ENCODE data around the gene CPXM2. TPM values are rescaled to one million over a fixed set of nuclear protein-coding genes. Genes with fewer than 3 reads are reported as not detected.

Gene CPXM2
- total RNA-seq, 1 donor from 2014 or later: not detected

DNA sequence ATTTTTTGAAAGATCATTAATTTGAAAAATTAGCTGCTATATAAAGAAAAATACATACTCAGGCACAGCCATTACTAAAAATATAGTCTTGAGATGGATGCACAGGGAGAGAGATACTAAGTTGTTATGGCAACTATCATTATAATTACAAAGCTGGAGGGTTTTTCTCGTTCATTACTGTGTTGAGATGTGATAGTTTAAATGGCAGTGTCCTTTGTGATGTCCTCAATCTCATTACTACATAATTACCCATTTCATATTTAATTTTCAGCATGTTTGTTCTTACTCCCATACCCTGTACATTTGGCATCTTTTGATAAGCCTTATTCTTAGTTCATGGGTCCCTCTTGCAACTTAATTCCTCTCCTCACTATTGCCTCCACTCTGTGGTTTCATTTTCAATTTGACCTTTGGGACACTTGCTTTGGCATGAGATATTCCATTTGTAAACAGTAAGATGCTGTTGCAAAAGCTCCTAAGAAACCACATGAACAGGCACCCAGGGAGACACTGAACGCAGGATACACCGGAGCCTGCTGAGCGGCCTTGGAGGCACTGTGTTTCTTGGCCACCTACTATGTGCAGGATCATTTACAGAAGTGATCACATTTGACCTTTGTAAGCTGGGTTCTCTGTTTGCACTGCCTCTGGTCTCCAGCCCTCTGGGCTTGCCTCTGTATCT, 4.8 kb upstream of the CPXM2 start:
- H3K27ac Mint-ChIP-seq: no peak overlapping the region
- intact Hi-C loops (cut with micrococcal nuclease): no loop called here
- H3K4me1 Mint-ChIP-seq (ENCODE audit: low read depth): no peaks in the 10 kb centered on the region
- no peaks in the 10 kb centered on the region for H3K9me3 Mint-ChIP-seq
- no peaks in the 10 kb centered on the region for H3K36me3 Mint-ChIP-seq (ENCODE audit: low read depth)
- no peak overlapping the region for H3K4me3 Mint-ChIP-seq
- DNase-seq (ENCODE audit: low spot score): no peak
- peaks cover 4% of the 10 kb centered on the region for H3K27me3 Mint-ChIP-seq (ENCODE audit: insufficient read depth)

DNA sequence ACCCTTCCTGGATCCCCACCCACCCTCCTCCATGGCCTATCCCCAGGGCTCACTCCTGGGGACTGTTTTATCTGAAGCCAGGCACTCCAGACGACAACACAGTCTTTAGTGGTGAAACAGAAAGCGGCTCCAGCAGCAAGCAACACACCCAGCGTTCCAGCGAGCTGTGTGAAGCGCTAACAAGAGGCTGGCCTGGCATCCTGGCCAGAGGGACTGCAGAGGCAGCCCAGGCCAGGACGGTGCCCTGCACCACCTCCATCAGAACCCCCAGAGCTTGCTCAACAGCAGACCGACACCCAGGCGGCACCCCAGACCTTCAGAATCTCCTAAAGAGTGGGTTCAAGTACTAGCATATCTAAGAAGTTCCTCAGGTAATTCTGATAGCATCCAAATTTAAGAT, 2.0 kb upstream of the CPXM2 start:
- intact Hi-C loops (cut with micrococcal nuclease): no loop called here
- H3K27me3 Mint-ChIP-seq (ENCODE audit: insufficient read depth): peaks cover 20% of the 10 kb centered on the region
- no peaks in the 10 kb centered on the region for H3K9me3 Mint-ChIP-seq
- H3K4me1 Mint-ChIP-seq (ENCODE audit: low read depth): no peaks in the 10 kb centered on the region
- no peaks in the 10 kb centered on the region for H3K36me3 Mint-ChIP-seq (ENCODE audit: low read depth)
- no peak for DNase-seq (ENCODE audit: low spot score)
- H3K4me3 Mint-ChIP-seq: no peak overlapping the region
- no peak overlapping the region for H3K27ac Mint-ChIP-seq

DNA sequence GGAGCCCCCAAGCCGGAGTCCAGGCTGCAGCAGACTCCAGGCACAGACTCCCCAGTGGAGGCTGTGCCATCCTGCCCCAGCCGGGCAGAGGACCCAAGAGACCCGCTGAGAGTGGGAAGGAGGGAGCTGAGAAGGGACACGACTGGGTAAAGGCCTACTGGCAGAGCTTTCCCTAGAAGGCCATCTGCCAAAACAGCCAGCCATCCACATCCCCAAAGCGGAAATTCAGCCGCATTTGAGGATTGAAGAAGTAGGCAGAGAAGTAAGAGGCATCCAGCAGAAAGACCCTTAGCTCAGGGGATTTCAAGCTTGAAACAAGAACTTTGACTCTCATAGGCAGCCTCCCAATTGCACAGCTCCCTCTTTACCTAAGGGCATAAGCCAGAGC, 857 bp downstream of the CPXM2 start:
- no peaks in the 10 kb centered on the region for H3K9me3 Mint-ChIP-seq
- H3K27me3 Mint-ChIP-seq (ENCODE audit: insufficient read depth): peaks cover 20% of the 10 kb centered on the region
- H3K27ac Mint-ChIP-seq: no peak overlapping the region
- H3K4me1 Mint-ChIP-seq (ENCODE audit: low read depth): no peaks in the 10 kb centered on the region
- H3K36me3 Mint-ChIP-seq (ENCODE audit: low read depth): no peaks in the 10 kb centered on the region
- no peak for DNase-seq (ENCODE audit: low spot score)
- intact Hi-C loops (cut with micrococcal nuclease): no loop called here
- H3K4me3 Mint-ChIP-seq: no peak overlapping the region

DNA sequence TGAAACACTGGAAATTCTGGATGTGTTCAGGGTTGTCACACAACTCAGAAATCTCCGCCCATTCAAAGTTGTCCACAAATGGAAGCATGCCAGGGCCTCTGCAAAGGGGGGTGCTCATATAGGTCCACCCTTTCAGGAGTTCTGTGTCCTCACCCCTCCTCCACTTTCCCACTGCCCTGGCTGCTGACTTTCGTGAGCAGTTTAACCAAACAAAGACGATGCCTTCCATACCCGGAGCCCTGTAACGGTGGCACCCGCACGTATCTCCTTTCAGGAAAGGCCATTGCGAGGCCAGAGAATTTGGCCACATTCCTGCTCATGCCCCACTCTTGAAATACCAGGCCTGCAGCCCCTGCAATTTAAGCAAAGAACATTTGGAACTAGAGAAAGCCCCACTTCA, 1.4 kb downstream of the CPXM2 start:
- no peaks in the 10 kb centered on the region for H3K9me3 Mint-ChIP-seq
- intact Hi-C loops (cut with micrococcal nuclease): no loop called here
- H3K36me3 Mint-ChIP-seq (ENCODE audit: low read depth): no peaks in the 10 kb centered on the region
- H3K4me1 Mint-ChIP-seq (ENCODE audit: low read depth): no peaks in the 10 kb centered on the region
- H3K4me3 Mint-ChIP-seq: no peak overlapping the region
- DNase-seq (ENCODE audit: low spot score): no peak
- H3K27ac Mint-ChIP-seq: no peak overlapping the region
- peaks cover 20% of the 10 kb centered on the region for H3K27me3 Mint-ChIP-seq (ENCODE audit: insufficient read depth)

DNA sequence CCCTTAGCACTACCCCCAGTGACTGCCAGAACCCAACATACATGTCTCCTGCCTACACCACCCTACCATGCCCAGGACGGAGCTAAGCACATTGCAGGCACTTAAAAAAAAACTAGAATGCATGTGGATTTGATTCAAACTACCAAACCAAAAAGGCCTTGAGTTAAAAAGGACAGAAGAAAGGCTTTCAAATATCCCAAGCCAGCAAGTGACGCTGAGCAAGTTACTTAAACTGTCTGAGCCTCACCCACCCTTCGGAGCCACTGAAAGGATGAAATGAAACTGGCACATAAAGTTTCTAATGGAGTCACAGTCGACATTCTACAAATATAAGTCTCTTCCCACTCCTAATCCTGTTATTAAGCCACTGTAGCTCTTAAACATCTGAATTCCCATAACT, 1.8 kb downstream of the CPXM2 start:
- Mint-ChIP-seq H3K27ac (no peak overlapping the region), H3K36me3 (ENCODE audit: low read depth) (no peaks in the 10 kb centered on the region), H3K27me3 (ENCODE audit: insufficient read depth) (peaks cover 20% of the 10 kb centered on the region), H3K4me1 (ENCODE audit: low read depth) (no peaks in the 10 kb centered on the region), H3K4me3 (no peak overlapping the region), H3K9me3 (no peaks in the 10 kb centered on the region)
- no peak for DNase-seq (ENCODE audit: low spot score)
- intact Hi-C loops (cut with micrococcal nuclease): no loop called here

DNA sequence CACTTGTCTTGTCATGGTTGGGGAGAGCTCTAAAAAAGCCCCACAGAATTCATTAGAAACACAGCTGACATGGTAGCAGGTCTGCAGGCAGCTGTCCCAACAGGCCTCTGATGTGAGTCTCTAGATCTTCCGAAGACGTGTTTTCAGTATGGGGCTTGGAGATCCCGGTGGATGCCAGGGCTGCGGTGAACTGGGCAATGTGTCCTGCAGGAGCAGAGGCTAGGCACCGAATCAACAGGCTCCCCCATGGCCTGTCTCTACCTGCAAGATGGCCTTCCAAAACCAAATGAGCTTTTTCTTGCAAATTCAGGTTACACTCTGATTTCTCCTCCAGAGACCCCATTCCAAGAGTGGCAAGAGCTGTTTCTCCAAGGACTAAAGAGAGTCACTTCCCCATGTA, 2.9 kb downstream of the CPXM2 start:
- H3K36me3 Mint-ChIP-seq (ENCODE audit: low read depth): no peaks in the 10 kb centered on the region
- H3K4me3 Mint-ChIP-seq: no peak overlapping the region
- DNase-seq (ENCODE audit: low spot score): no peak
- intact Hi-C loops (cut with micrococcal nuclease): no loop called here
- H3K9me3 Mint-ChIP-seq: no peaks in the 10 kb centered on the region
- H3K27ac Mint-ChIP-seq: no peak overlapping the region
- H3K27me3 Mint-ChIP-seq (ENCODE audit: insufficient read depth): peaks cover 20% of the 10 kb centered on the region
- H3K4me1 Mint-ChIP-seq (ENCODE audit: low read depth): no peaks in the 10 kb centered on the region

DNA sequence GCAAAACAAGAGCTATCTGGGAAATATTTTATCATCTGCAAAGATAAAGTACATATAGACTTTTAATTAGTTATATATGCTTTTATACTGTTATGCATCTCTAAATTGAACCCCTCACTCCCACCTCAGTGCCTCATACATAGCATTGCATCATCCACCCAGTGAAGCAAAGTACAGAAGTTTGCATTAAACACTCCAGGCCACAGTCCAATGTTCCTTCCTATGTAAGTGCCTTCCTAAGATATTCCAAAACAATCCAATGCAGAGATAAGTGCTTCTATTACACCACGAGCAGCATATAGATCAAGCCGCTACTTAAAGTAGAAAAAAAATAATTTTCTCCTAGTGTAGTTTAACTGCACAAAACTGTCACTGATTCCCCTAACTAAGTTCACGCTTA, 3.4 kb downstream of the CPXM2 start:
- intact Hi-C loops (cut with micrococcal nuclease): no loop called here
- DNase-seq (ENCODE audit: low spot score): no peak
- H3K4me1 Mint-ChIP-seq (ENCODE audit: low read depth): no peaks in the 10 kb centered on the region
- H3K9me3 Mint-ChIP-seq: no peaks in the 10 kb centered on the region
- no peak overlapping the region for H3K4me3 Mint-ChIP-seq
- no peak overlapping the region for H3K27ac Mint-ChIP-seq
- H3K27me3 Mint-ChIP-seq (ENCODE audit: insufficient read depth): peaks cover 20% of the 10 kb centered on the region
- H3K36me3 Mint-ChIP-seq (ENCODE audit: low read depth): no peaks in the 10 kb centered on the region

DNA sequence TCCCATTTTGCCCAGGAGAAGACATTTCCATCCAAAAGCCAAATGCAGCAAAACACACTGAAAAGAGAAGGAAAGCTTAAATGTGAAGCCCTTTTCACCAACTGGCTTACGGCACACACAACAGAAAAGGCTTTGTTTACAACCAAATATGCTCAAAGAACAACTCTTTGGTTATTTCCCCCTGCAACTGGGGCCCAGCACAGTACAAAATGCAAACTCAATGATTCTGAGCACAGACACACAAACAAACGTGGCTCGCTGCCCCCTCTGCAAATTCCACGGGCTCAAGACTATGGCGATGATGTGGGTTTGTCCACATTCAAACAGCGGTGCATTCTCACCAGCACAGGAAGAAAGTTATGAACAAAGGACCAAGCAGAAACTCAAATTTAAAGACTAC, 5.3 kb downstream of the CPXM2 start:
- H3K4me3 Mint-ChIP-seq: no peak overlapping the region
- DNase-seq (ENCODE audit: low spot score): no peak
- intact Hi-C loops (cut with micrococcal nuclease): no loop called here
- H3K27me3 Mint-ChIP-seq (ENCODE audit: insufficient read depth): peaks cover 16% of the 10 kb centered on the region
- H3K4me1 Mint-ChIP-seq (ENCODE audit: low read depth): no peaks in the 10 kb centered on the region
- H3K36me3 Mint-ChIP-seq (ENCODE audit: low read depth): no peaks in the 10 kb centered on the region
- no peak overlapping the region for H3K27ac Mint-ChIP-seq
- no peaks in the 10 kb centered on the region for H3K9me3 Mint-ChIP-seq

DNA sequence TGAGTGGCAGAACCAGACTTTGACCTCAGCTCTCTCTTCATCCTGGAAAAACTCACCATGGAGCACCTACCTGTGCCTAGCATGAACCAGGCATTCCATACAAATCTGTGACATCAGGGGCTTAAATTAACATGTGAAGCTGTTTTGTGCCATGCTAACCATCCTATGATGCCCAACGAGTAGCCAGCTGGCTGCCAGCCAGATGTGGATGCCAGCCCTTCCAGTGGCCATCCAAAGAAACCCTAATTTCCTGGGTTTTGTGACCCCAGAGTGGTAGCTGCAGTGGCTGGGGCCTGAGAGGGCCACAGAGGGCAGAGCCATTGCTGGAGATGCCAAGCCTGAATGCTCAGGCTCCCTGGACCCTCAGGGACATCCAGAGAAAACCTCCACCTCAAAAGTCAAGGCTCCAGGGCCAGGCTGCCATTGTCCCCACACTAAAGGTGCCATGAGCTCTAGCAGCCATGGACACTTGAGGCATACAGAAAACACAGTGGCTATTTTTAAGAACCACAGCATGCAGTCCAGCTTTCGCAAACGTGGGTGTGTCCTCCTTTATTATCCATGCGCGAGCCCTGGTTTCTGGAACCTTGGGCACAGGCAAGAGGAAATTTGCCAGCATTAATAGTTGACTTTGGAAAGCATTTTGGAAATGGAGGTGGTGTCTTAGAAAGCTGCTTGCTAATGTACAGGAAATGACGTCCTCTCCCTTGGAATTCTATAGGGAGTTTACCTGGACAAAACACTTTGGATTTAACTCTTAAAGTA, 6.0 kb downstream of the CPXM2 start:
- no peak overlapping the region for H3K27ac Mint-ChIP-seq
- peaks cover 11% of the 10 kb centered on the region for H3K27me3 Mint-ChIP-seq (ENCODE audit: insufficient read depth)
- intact Hi-C loops (cut with micrococcal nuclease): no loop called here
- no peak for DNase-seq (ENCODE audit: low spot score)
- H3K4me3 Mint-ChIP-seq: no peak overlapping the region
- H3K9me3 Mint-ChIP-seq: no peaks in the 10 kb centered on the region
- no peaks in the 10 kb centered on the region for H3K36me3 Mint-ChIP-seq (ENCODE audit: low read depth)
- no peaks in the 10 kb centered on the region for H3K4me1 Mint-ChIP-seq (ENCODE audit: low read depth)

DNA sequence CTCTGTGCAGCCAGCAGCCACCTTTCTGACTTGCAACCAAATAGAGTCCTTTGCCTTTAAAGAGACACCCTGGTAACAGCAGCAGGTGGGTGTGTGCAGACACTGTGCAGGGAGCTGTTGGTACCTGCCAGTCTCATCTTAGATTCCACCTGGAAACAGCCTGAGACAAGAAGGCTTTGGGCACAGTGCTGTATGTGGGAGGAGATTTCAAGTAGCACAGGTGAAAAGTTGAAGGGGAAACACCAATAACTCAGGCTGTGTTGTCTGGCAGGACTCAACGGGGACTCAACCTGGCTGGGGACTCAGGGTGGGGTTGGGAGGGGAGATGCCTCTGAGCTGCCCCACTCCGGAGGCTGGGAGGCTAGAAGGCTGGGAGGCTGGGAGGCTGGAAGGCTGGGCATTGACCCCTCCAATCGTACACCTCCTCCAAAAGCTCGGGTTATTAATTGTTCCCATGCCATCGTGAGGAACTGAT, 6.7 kb downstream of the CPXM2 start:
- DNase-seq (ENCODE audit: low spot score): no peak
- H3K9me3 Mint-ChIP-seq: no peaks in the 10 kb centered on the region
- intact Hi-C loops (cut with micrococcal nuclease): no loop called here

DNA sequence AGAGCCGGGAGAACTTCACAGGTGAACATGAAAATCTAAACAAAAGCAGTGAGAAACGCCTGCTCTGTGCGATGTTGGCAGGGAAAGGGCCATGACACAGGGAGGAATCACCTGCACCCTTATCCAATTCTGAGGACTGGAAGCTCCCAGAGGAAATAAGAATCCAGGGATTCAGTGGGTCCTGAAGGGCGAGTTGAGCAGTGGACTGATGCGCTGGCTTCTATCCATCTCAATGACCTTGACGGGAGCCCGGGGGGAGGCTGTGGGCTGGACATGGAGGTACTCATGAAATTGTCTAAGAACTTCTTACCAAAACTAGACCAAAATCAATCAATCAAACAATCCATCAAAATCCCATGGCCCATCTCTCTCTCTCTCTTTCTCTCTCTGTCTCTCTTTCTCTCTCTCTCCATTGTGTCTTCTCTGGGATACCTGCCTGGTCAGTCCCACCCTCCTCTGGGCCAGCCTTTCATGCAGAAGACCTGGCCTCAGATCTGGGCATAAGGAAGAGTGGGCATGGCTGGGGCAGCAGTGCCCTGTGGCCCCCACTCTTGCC, 7.2 kb downstream of the CPXM2 start:
- no peaks in the 10 kb centered on the region for H3K27me3 Mint-ChIP-seq (ENCODE audit: insufficient read depth)
- no peaks in the 10 kb centered on the region for H3K36me3 Mint-ChIP-seq (ENCODE audit: low read depth)
- DNase-seq (ENCODE audit: low spot score): no peak
- no peaks in the 10 kb centered on the region for H3K9me3 Mint-ChIP-seq
- H3K4me1 Mint-ChIP-seq (ENCODE audit: low read depth): no peaks in the 10 kb centered on the region
- no peak overlapping the region for H3K4me3 Mint-ChIP-seq
- H3K27ac Mint-ChIP-seq: no peak overlapping the region
- intact Hi-C loops (cut with micrococcal nuclease): no loop called here

More for the DNA sequence above, 6.7 kb downstream of the CPXM2 start:
- peaks cover 4% of the 10 kb centered on the region for H3K27me3 Mint-ChIP-seq (ENCODE audit: insufficient read depth)
- H3K36me3 Mint-ChIP-seq (ENCODE audit: low read depth): no peaks in the 10 kb centered on the region
- no peaks in the 10 kb centered on the region for H3K4me1 Mint-ChIP-seq (ENCODE audit: low read depth)
- H3K4me3 Mint-ChIP-seq: no peak overlapping the region
- no peak overlapping the region for H3K27ac Mint-ChIP-seq

DNA sequence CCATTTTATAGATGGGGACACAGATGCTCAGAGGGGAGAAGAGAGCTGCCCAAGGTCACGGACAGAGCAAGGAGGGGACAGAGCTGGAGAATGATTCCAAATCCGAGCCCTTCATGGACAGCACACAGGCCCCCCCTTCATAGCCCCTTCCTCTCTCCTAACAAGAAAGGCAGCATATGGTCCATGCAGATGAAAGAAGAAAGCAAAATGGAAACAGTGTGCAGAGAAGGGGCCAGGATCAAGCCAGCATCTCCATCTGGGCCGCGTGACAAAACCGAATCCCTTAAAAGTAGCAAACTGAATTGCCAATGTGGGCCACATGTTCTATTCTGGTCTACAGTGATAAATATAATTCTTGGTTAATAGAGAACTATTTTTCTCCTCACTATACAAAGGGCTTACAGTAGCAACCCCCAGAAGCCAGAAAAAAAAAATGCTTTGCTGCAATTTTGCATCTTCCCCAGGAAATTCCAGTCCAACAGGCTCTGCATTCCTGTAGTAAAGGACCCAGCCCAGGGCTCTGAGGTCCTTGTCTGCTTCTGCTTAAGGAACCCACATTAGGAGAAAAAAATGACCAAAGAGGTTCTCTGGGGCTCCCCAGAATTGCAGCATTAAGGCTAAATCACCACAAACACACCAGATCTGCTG, 7.8 kb downstream of the CPXM2 start:
- no peak overlapping the region for H3K27ac Mint-ChIP-seq
- no peak for DNase-seq (ENCODE audit: low spot score)
- no peaks in the 10 kb centered on the region for H3K9me3 Mint-ChIP-seq
- H3K4me1 Mint-ChIP-seq (ENCODE audit: low read depth): no peaks in the 10 kb centered on the region
- intact Hi-C loops (cut with micrococcal nuclease): no loop called here
- no peaks in the 10 kb centered on the region for H3K27me3 Mint-ChIP-seq (ENCODE audit: insufficient read depth)
- H3K36me3 Mint-ChIP-seq (ENCODE audit: low read depth): no peaks in the 10 kb centered on the region
- H3K4me3 Mint-ChIP-seq: no peak overlapping the region

Measured in activated T-helper 1 cell treated with anti-CD3 and anti-CD28 coated beads, Interleukin-12 subunit alpha, Interleukin-12 subunit beta, Interleukin-2, Interleukin-4 antibody, amounts not matched to agents 30 ng/mL and 10 ng/mL and 1 ng/mL, durations not matched to agents 14 hours and 24 hours and 36 hours (primary cell).